Measurements from ENCODE around the gene ITGA6.

GRCh38 chr2:172402198-172402597, 25.2 kb upstream of the ITGA6 start:
- no peak for TF ChIP-seq CTCF (IDR thresholded peaks at IDR 0.05)
- TF ChIP-seq EP300 (IDR thresholded peaks at IDR 0.05), result no peak
